Sigmoid colon (tissue), 4 donors: ENCODE data around the gene BIN1.

Source experiments
- CTCF ChIP-seq, 4 experiments: fragments of 450-650 bp in 3 of 4; fragments of 200-600 bp in 1 of 4; IDR thresholded peaks; one replicate each; pipeline ENCODE4 v1.5.1; 2016 to 2019; ENCODE audit warnings: antibody characterized with exemption in 4 of 4, mild to moderate bottlenecking in 3 of 4, moderate library complexity in 2 of 4
- EP300 ChIP-seq, 4 donors: sonication (generic); formaldehyde crosslinking; IDR thresholded peaks; one replicate each; pipeline ENCODE4 v1.6.1; 2017; ENCODE audit warnings: antibody characterized with exemption in 4 of 4

- TF ChIP-seq CTCF (IDR thresholded peaks at IDR 0.05) (no peak), EP300 (IDR thresholded peaks at IDR 0.05) (no peak)
Observed at GRCh38 chr2:127104166-127104660, 2.7 kb downstream of the BIN1 start.
